ENCODE data around the gene SMYD4. TPM values are rescaled to one million over a fixed set of nuclear protein-coding genes. Genes with fewer than 3 reads are reported as not detected.

The SMYD4 gene
- total and polyA plus RNA-seq, 2 experiments from 2014 or later = 8.5 to 11.4 TPM

- Histone ChIP-seq H2AFZ (no peak overlapping the region), H3K27me3 (no peaks in the 10 kb centered on the region), H3K9me2 (replicated peaks; ENCODE audit: insufficient read depth) (no peaks in the 10 kb centered on the region), H3K4me1 (ENCODE audit: insufficient read depth) (peaks cover 13% of the 10 kb centered on the region), H4K20me1 (ENCODE audit: insufficient read depth, poor library complexity, severe bottlenecking) (no peaks in the 10 kb centered on the region), H3K36me3 (replicated peaks; ENCODE audit: insufficient read depth, low read depth) (no peaks in the 10 kb centered on the region), H3K79me2 (peaks cover 3% of the 10 kb centered on the region), H3K4me2 (no peak overlapping the region), H3K9me3 (ENCODE audit: low read depth) (no peaks in the 10 kb centered on the region), H3K27ac (no peak overlapping the region), H3K4me3 (no peak overlapping the region)
- no peak for TF ChIP-seq EZH2 (IDR thresholded peaks at IDR 0.05; ENCODE audit: borderline replicate concordance)
- TF ChIP-seq EZH2phosphoT487 (IDR thresholded peaks at IDR 0.05; ENCODE audit: low read depth, severe bottlenecking, unreplicated experiment) = no peak
- TF ChIP-seq CTCF (IDR thresholded peaks at IDR 0.05; ENCODE audit: poor library complexity) = no peak
- 84% methylated on average over 5 of the region's 5 CpGs for WGBS (ENCODE audit: low lambda C conversion rate, missing lambda C conversion rate)
- DNase-seq (ENCODE audit: low spot score) = no peak
These were observed 39.8 kb downstream of the SMYD4 start for GRCh38 chr17:1789936-1790335.

- TF ChIP-seq CTCF (IDR thresholded peaks at IDR 0.05; ENCODE audit: poor library complexity) (no peak), EZH2phosphoT487 (IDR thresholded peaks at IDR 0.05; ENCODE audit: low read depth, severe bottlenecking, unreplicated experiment) (no peak), EZH2 (IDR thresholded peaks at IDR 0.05; ENCODE audit: borderline replicate concordance) (no peak)
- Histone ChIP-seq H3K27me3 (no peaks in the 10 kb centered on the region), H3K9me3 (ENCODE audit: low read depth) (no peaks in the 10 kb centered on the region), H4K20me1 (ENCODE audit: insufficient read depth, poor library complexity, severe bottlenecking) (no peaks in the 10 kb centered on the region), H3K4me3 (no peak overlapping the region), H2AFZ (no peak overlapping the region), H3K36me3 (replicated peaks; ENCODE audit: insufficient read depth, low read depth) (no peaks in the 10 kb centered on the region), H3K27ac (peak overlapping the region; percentile 89), H3K9me2 (replicated peaks; ENCODE audit: insufficient read depth) (no peaks in the 10 kb centered on the region), H3K4me1 (ENCODE audit: insufficient read depth) (peaks cover 26% of the 10 kb centered on the region), H3K79me2 (no peaks in the 10 kb centered on the region), H3K4me2 (peak overlapping the region; percentile 39)
- WGBS (ENCODE audit: low lambda C conversion rate, missing lambda C conversion rate) = 74% methylated on average over 16 of the region's 16 CpGs
- peak; percentile 91 for DNase-seq (ENCODE audit: low spot score)
These were observed 42.3 kb downstream of the SMYD4 start for GRCh38 chr17:1787301-1787902.

GRCh38 chr17:1786708-1787107 is 43.0 kb downstream of the SMYD4 start:
- Histone ChIP-seq H3K4me1 (ENCODE audit: insufficient read depth) (peaks cover 26% of the 10 kb centered on the region), H3K4me3 (no peak overlapping the region), H3K27me3 (no peaks in the 10 kb centered on the region), H3K9me3 (ENCODE audit: low read depth) (no peaks in the 10 kb centered on the region), H3K79me2 (no peaks in the 10 kb centered on the region), H4K20me1 (ENCODE audit: insufficient read depth, poor library complexity, severe bottlenecking) (no peaks in the 10 kb centered on the region), H2AFZ (no peak overlapping the region), H3K9me2 (replicated peaks; ENCODE audit: insufficient read depth) (no peaks in the 10 kb centered on the region), H3K36me3 (replicated peaks; ENCODE audit: insufficient read depth, low read depth) (no peaks in the 10 kb centered on the region), H3K4me2 (peak overlapping the region; percentile 41), H3K27ac (peak overlapping the region; percentile 89)
- 79% methylated on average over 7 of the region's 7 CpGs for WGBS (ENCODE audit: low lambda C conversion rate, missing lambda C conversion rate)
- no peak for DNase-seq (ENCODE audit: low spot score)
- TF ChIP-seq EZH2phosphoT487 (IDR thresholded peaks at IDR 0.05; ENCODE audit: low read depth, severe bottlenecking, unreplicated experiment) = no peak
- no peak for TF ChIP-seq EZH2 (IDR thresholded peaks at IDR 0.05; ENCODE audit: borderline replicate concordance)
- no peak for TF ChIP-seq CTCF (IDR thresholded peaks at IDR 0.05; ENCODE audit: poor library complexity)

Data from hepatocyte (in vitro differentiated cells).